Measurements from ENCODE around the gene PAQR9.

PAQR9 gene

DNA sequence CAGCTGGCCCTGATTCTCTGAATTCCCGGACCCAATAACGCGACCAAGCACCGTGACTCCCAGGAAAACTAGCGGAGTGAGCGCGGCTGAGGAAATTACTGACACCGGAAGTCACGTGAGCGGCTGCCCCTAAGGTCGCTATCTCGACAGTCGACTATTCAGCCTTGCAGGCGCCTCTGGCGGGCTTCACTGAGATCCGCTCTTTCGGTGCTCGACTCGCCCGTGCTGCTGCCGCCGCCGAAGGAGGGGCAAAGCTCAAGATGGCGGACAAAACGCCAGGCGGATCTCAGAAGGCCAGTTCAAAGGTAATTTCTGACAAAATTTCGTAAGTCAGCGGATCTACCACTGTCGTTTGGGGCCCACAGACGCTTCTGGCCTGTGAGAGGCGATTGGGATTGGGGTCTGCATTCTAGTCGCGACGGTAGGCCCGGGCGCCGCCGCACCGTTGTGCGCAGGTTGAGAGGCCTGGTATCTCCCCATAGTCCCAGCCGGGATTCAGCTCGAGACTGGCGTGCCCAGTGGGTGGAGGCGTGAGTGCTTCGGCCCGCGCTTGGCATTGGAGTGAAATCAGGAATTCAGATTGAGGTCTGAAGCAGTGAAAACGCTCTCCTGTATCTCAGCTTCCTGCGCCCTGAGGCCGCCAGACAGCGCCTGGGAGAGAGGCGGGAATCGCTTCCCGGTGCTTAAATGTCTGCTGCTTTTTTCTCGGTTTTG is 38.1 kb upstream of the PAQR9 start, which contains the start of gene U2SURP:
TSS of gene U2SURP (plus strand) at position 202 of the 714 bp plus-strand sequence. CDS start at position 261, 59 bp downstream.
- TF ChIP-seq, protein P1, sequence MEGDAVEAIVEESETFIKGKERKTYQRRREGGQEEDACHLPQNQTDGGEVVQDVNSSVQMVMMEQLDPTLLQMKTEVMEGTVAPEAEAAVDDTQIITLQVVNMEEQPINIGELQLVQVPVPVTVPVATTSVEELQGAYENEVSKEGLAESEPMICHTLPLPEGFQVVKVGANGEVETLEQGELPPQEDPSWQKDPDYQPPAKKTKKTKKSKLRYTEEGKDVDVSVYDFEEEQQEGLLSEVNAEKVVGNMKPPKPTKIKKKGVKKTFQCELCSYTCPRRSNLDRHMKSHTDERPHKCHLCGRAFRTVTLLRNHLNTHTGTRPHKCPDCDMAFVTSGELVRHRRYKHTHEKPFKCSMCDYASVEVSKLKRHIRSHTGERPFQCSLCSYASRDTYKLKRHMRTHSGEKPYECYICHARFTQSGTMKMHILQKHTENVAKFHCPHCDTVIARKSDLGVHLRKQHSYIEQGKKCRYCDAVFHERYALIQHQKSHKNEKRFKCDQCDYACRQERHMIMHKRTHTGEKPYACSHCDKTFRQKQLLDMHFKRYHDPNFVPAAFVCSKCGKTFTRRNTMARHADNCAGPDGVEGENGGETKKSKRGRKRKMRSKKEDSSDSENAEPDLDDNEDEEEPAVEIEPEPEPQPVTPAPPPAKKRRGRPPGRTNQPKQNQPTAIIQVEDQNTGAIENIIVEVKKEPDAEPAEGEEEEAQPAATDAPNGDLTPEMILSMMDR (IDR thresholded peaks at IDR 0.05; ENCODE audit: low read depth, low read length), result no peak
- H3K4me3 ChIP-seq (ENCODE audit: low read depth, low read length), result peak within 1 kb of the TSS; percentile 94

DNA sequence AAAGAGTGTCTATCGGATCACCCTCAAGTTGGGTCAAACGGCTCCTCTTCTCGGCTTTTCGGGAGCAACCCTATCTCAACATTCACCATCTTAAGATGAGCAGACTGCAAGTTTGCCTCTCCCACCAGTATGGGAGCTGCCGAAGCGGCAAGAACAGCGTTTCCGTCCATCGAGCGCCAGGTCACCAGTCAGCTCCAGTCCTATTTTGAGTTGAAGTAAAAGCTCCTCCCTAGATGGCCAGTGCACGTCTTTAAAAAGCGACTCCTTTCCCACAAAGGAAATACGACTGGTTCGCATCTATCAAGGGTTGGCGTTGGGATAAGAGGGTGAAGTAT is 37.5 kb upstream of the PAQR9 start:
- TF ChIP-seq, protein P1 (IDR thresholded peaks at IDR 0.05; ENCODE audit: low read depth, low read length), result no peak
- H3K4me3 ChIP-seq (ENCODE audit: low read depth, low read length), result peak overlapping the region; percentile 94

DNA sequence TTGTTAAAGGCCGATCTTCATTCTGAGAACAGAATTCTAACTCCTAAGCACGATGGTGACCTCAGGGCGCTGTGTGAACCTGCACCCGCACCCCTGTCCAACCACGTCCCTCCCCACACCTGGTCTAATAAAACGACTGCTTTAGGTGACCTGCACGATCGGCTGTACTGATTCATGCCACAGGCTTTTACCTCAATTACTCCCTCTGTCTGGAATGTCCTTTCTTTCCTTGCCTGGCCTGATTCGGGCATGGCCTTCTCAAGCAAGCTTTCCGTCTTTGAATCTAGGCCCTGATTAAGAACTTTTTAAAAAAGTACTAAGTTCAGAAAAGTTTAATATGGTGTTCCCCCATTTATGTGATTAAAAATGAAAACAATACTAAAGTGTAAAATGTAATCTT is 37.1 kb upstream of the PAQR9 start:
- TF ChIP-seq, protein P1 (IDR thresholded peaks at IDR 0.05; ENCODE audit: low read depth, low read length), result no peak
- peak overlapping the region; percentile 94 for H3K4me3 ChIP-seq (ENCODE audit: low read depth, low read length)

DNA sequence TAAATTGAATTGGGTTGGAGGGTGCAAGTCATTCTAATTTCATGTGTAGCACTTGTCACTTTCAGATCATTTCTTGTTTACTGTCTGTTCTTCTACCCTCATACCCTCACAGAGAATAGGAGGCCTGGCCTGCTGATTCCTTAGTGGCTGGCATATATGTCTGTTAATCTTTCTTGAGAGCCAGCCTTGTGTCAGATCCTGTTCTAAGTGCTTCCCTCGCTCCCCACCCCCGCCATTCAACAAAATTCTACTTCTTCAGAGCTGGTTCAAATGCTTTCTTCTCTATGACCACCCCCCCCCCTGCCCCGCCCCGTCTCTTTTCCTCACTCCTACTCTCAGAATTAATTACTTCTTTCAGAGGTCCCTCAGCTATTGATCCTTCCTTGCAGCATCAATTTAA is 36.4 kb upstream of the PAQR9 start:
- H3K4me3 ChIP-seq (ENCODE audit: low read depth, low read length), result peak overlapping the region; percentile 94; the same call in 1 of the 2 replicates

DNA sequence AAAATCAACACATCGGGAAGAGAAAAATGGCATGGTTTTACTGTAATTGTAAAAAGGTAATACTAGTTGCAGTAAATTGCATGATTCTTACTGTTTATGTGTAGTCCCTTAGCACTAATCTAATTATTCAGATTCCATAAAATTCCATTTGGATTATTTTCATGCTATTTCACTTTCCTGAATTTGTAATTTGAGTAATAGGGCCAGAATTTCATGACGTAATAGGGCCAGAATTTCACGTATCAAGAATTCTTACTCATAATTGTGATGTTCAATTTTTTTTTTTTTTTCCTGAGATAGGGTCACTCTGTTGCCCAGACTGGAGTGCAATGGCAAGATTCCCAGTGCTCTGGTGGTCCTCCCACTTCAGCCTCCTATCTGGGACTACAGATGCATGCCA is 35.0 kb upstream of the PAQR9 start:
- TF ChIP-seq, protein P1 (IDR thresholded peaks at IDR 0.05; ENCODE audit: low read depth, low read length), result no peak
- no peak overlapping the region for H3K4me3 ChIP-seq (ENCODE audit: low read depth, low read length)

More for the DNA sequence above, 36.4 kb upstream of the PAQR9 start:
- TF ChIP-seq, protein P1 (IDR thresholded peaks at IDR 0.05; ENCODE audit: low read depth, low read length), result no peak

DNA sequence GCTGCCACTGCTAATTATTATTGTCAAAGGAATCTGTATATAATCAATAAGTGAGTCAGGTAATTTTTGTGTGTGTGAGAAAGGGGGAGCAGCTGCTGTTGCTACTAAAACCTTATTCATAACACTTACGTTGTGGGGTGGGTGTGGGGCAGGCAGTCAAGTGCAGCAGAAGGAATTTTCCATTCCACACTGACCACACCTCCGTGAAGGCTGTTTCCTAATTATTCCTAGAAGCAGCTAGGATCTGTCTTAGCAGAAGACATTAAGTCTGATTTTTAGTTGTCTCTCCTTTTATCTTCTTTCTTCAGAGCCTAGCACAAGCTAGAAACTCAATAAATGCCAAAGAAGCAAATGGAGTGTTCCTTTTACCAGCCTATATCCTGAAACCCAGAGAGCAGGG is 33.9 kb upstream of the PAQR9 start:
- no peak overlapping the region for H3K4me3 ChIP-seq (ENCODE audit: low read depth, low read length)
- TF ChIP-seq, protein P1 (IDR thresholded peaks at IDR 0.05; ENCODE audit: low read depth, low read length), result no peak

DNA sequence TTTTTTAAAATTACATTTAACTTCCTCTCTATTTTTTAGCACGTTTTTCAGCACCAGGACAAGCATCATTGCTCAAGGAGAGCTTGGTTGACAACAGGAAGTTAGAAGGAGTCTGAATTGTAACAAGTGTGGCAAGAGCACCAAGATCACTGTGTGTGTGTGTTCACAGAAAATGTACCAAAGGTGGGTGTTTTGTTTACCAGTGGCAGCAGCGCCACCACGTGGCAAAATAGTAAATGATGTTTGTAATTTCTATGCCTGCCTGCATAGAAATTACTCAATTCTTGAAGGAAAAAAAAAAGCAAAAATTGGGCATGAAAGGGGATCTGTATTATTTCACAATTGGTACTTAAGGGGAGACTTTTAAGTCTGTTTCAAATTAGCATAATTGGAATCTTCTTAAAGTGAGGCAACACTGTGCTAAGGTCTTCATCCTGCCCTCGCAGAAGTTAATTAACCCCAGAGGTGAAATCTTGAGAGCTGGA is 30.5 kb upstream of the PAQR9 start:
- TF ChIP-seq, protein P1 (IDR thresholded peaks at IDR 0.05; ENCODE audit: low read depth, low read length), result no peak; the same call in none of the 2 replicates
- H3K4me3 ChIP-seq (ENCODE audit: low read depth, low read length), result no peak overlapping the region
